Activated B cell treated with CpG ODN at 0.5 μM for 24 hours (primary cell): ENCODE measurements around the gene HMMR. TPM values are rescaled to one million over a fixed set of nuclear protein-coding genes. Genes with fewer than 3 reads are reported as not detected.

Experiments
- ATAC-seq: fragments of 200-7000 bp; cut with Tn5 transposase; one replicate; pipeline ENCODE4 v1.10.0; 2021; ENCODE audit warnings: low read depth, mild to moderate bottlenecking, moderate library complexity
- CTCF ChIA-PET: fragments of 350-600 bp; sonication (Branson Sonifier 250); formaldehyde crosslinking; loops from one replicate; lab custom pipeline; 2021; ENCODE audit warnings: antibody characterized with exemption; lab: Charles Lee
- POLR2A ChIA-PET: fragments of 350-600 bp; sonication (Branson Sonifier 250); formaldehyde crosslinking; loops from one replicate; lab custom pipeline; 2021; ENCODE audit warnings: antibody characterized with exemption; lab: Charles Lee
- DNase-seq: peaks from one replicate; pipeline ENCODE4 v3.0.0; 2022
- H3K27ac Mint-ChIP-seq: one replicate; pipeline ENCODE4 v1.8.0; 2020; ENCODE audit warnings: mixed read lengths
- H3K27me3 Mint-ChIP-seq: one replicate; pipeline ENCODE4 v1.8.0; 2021; ENCODE audit warnings: mixed read lengths
- H3K36me3 Mint-ChIP-seq: one replicate; pipeline ENCODE4 v1.8.0; 2021; ENCODE audit warnings: low read depth, mixed read lengths
- H3K4me1 Mint-ChIP-seq: one replicate; pipeline ENCODE4 v1.8.0; 2021; ENCODE audit warnings: mixed read lengths
- H3K4me3 Mint-ChIP-seq: one replicate; pipeline ENCODE4 v1.8.0; 2020; ENCODE audit warnings: mild to moderate bottlenecking, mixed read lengths
- H3K9me3 Mint-ChIP-seq: one replicate; pipeline ENCODE4 v1.8.0; 2020; ENCODE audit warnings: mixed read lengths
- intact Hi-C: fragments of 100-400 bp; cut with micrococcal nuclease; formaldehyde crosslinking; loops from one replicate; pipeline ENCODE4 v1.15.1; 2024
- total RNA-seq: library from RNA; stranded (reverse); gene quantifications from 2 replicates; pipeline ENCODE4 v1.2.3, GENCODE V29; 2022
- TF ChIP-seq, protein P1 (sequence below): fragments of 200-600 bp; IDR thresholded peaks from one replicate; pipeline ENCODE4 v1.8.0; 2022; ENCODE audit warnings: antibody characterized with exemption, mild to moderate bottlenecking

HMMR gene
- total RNA-seq, 1 donor from 2014 or later, result 3.3 TPM

GRCh38 chr5:163456029-163456589, 4.3 kb upstream of the HMMR start:
- no peak for DNase-seq
- no peaks in the 10 kb centered on the region for H3K9me3 Mint-ChIP-seq
- TF ChIP-seq, protein P1, sequence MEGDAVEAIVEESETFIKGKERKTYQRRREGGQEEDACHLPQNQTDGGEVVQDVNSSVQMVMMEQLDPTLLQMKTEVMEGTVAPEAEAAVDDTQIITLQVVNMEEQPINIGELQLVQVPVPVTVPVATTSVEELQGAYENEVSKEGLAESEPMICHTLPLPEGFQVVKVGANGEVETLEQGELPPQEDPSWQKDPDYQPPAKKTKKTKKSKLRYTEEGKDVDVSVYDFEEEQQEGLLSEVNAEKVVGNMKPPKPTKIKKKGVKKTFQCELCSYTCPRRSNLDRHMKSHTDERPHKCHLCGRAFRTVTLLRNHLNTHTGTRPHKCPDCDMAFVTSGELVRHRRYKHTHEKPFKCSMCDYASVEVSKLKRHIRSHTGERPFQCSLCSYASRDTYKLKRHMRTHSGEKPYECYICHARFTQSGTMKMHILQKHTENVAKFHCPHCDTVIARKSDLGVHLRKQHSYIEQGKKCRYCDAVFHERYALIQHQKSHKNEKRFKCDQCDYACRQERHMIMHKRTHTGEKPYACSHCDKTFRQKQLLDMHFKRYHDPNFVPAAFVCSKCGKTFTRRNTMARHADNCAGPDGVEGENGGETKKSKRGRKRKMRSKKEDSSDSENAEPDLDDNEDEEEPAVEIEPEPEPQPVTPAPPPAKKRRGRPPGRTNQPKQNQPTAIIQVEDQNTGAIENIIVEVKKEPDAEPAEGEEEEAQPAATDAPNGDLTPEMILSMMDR, result no peak
- POLR2A ChIA-PET, result no interaction called here
- no peaks in the 10 kb centered on the region for H3K27me3 Mint-ChIP-seq
- H3K36me3 Mint-ChIP-seq, result peaks cover 47% of the 10 kb centered on the region
- no peak overlapping the region for H3K27ac Mint-ChIP-seq
- no peak overlapping the region for H3K4me3 Mint-ChIP-seq
- intact Hi-C loops, result no loop called here
- ATAC-seq, result no peak
- CTCF ChIA-PET, result no interaction called here
- H3K4me1 Mint-ChIP-seq, result peaks cover 30% of the 10 kb centered on the region

DNA sequence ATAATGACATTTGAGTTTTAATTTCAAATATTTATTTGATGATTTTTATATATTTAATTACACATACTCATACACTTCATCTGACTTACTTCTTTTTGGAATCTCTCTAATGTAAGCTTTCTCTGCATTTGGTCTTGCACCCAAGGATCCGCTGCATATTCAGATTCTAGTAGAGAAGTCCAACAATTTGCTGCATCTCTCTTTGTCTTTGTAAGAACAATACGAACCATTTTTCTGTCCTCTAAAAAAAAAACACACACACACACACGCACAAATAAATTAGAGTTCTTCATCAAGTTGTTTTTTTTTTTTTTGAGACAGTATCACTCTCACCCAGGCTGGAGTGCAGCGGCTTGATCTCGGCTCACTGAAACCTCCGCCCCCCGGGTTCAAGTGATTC, 3.6 kb upstream of the HMMR start:
- POLR2A ChIA-PET, result interaction anchor here (1.4 kb wide), 1 partner anchor 48 kb away, joined by 4 read pairs; the partner anchor contains the start of gene MAT2B
- CTCF ChIA-PET, result no interaction called here

DNA sequence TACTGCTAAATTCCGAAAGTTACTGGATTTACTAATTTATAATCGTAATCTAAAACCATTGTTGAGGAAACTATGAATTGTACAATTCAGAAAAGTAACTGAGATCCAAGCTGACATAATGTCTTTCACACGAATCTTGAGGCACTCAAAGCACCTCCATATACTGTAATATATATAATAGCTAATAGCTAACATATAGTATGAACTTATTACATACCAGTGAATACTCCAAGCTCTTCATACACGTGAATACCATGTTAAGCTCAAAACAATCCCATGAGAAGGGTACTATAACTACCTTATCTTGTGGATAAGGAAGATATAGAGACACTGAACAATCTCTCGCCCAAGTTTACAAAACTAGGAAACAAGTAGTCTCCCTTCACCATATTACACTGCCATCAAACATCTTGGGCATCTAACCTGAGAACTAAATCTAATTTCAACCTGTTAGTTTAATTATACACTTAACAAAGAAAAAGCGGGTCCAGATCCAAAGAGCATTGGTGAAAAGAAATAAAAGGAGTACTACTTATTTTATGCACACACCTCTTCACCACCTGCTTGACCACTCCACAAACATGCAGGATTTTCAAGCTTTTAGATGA, 1.6 kb upstream of the HMMR start:
- TF ChIP-seq, protein P1, result no peak
- Mint-ChIP-seq H3K36me3 (peaks cover 32% of the 10 kb centered on the region), H3K4me1 (peaks cover 42% of the 10 kb centered on the region), H3K9me3 (no peaks in the 10 kb centered on the region), H3K27me3 (no peaks in the 10 kb centered on the region), H3K27ac (peak overlapping the region; percentile 100), H3K4me3 (peak overlapping the region; percentile 97)
- ATAC-seq (no peak), DNase-seq (no peak)
- POLR2A ChIA-PET, result interaction anchor here (1.3 to 5.1 kb wide), 6 partner anchors 10 to 455 kb away, joined by 3 to 159 read pairs (median 16); partner anchors contain the start of genes CCNG1 and MAT2B
- CTCF ChIA-PET, result interaction anchor here (0.8 to 3.5 kb wide), 5 partner anchors 18 to 46 kb away, joined by 3 to 13 read pairs (median 7); partner anchors contain the start of genes CCNG1 and MAT2B
- intact Hi-C loops, result no loop called here

More for the DNA sequence above, 3.6 kb upstream of the HMMR start:
- TF ChIP-seq, protein P1, result no peak
- Mint-ChIP-seq H3K9me3 (no peaks in the 10 kb centered on the region), H3K27ac (no peak overlapping the region), H3K36me3 (peaks cover 42% of the 10 kb centered on the region), H3K4me1 (peaks cover 35% of the 10 kb centered on the region), H3K27me3 (no peaks in the 10 kb centered on the region), H3K4me3 (no peak overlapping the region)
- ATAC-seq, result no peak
- no peak for DNase-seq
- intact Hi-C loops, result no loop called here

GRCh38 chr5:163459462-163459818, 992 bp upstream of the HMMR start:
- intact Hi-C loops, result no loop called here
- ATAC-seq (no peak), DNase-seq (no peak)
- ChIA-PET POLR2A (interaction anchor here (1.0 to 5.1 kb wide), 9 partner anchors 9 to 457 kb away, joined by 3 to 159 read pairs (median 7); partner anchors contain the start of genes CCNG1 and MAT2B), CTCF (interaction anchor here (0.8 to 3.5 kb wide), 6 partner anchors 14 to 46 kb away, joined by 3 to 13 read pairs (median 6); partner anchors contain the start of genes CCNG1 and MAT2B)
- Mint-ChIP-seq H3K27me3 (no peaks in the 10 kb centered on the region), H3K4me1 (peaks cover 42% of the 10 kb centered on the region), H3K36me3 (peaks cover 30% of the 10 kb centered on the region), H3K4me3 (peak overlapping the region; percentile 97), H3K9me3 (no peaks in the 10 kb centered on the region), H3K27ac (peak overlapping the region; percentile 100)
- TF ChIP-seq, protein P1, result no peak
